Activated CD8-positive, alpha-beta memory T cell treated with anti-CD3 and anti-CD28 coated beads for 1 hour (primary cell): Measurements from ENCODE around the gene AMDHD2.

Source experiments
- DNase-seq, 2 donors: peaks; one replicate each; pipeline ENCODE4 v3.0.0-alpha.2; 2020; ENCODE audit warnings: low read depth in 1 of 2; ENCODE audit errors: extremely low read depth in 1 of 2

AMDHD2 gene

DNA sequence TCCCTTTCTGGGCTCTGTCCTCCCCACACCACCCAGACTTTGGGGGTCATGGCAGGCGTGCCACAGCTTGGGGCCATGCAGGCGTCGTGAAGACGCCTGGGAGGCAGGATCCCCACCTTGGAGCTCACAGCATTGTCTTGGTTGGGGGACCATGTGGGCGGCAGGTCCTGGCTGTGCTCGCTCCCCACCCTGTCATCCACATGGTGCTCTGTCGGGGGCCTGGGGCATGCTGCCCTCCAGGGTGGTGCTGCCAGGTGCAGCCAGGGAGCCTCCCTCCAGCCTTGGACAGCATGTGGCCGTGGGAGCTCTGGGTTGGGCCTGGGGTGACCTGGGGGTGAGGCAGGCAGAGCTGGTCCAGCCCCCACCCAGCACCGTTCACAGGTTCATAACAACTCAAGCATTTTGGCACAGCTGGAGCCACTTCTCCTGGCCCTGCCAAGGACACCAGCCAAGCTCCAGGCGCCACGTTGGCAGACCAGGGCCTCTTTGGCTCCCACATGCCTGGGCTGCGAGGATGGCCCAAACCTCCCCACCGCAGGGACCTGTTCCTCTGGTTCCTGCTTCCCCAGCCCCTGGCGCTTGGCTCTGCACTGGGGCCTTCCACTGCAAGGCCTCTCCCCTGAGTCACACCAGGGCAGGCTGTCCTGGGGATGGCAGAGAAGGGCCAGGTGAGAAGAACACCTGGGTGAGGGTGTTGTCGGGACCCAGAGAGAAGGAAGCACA, 21.5 kb upstream of the AMDHD2 start:
- DNase-seq, result no peak

DNA sequence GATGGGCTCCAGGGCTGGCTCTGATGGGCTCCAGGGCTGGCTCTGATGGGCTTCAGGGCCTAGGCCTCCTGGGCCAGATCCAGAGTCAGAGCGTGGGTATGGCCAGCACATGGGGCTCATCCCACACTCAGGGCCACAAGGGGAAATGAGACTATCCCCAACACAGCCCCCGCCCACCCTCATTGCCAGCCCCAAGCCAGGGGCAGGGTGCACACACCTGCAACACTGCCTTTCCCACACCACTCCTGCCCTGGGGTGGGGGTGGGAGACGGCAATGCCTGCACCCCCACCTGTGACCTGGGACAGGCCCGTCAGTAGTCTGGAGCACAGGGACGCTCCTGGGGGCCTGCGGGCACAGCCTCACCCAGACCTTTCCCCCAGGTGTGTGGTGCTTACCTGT, 20.7 kb upstream of the AMDHD2 start:
- DNase-seq, result no peak

DNA sequence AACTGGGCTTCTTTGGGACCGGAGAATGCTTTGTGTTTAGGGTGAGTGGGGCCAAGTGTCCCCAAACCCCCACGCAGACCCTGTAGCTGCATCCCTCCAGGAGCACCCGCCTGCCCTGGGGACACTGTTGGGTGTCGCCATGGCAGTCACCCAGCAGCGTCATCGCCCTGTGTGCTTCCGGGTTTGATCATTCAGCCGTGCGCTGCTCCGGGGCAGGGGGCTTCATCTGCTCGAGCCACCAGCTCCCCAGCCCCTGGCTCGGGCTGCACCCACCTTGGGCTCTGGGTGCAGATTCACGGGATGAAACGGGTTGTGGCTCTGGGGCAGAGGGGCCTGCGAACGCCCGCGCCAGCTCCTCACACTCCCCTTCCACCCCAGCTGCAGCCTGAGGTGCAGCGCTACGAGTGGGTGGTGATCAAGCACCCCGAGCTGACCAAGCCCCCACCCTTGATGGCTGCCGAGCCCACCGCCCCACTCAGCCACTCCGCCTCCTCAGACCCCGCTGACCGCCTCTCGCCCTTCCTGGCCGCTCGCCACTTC, 20.2 kb upstream of the AMDHD2 start:
- DNase-seq, result no peak

DNA sequence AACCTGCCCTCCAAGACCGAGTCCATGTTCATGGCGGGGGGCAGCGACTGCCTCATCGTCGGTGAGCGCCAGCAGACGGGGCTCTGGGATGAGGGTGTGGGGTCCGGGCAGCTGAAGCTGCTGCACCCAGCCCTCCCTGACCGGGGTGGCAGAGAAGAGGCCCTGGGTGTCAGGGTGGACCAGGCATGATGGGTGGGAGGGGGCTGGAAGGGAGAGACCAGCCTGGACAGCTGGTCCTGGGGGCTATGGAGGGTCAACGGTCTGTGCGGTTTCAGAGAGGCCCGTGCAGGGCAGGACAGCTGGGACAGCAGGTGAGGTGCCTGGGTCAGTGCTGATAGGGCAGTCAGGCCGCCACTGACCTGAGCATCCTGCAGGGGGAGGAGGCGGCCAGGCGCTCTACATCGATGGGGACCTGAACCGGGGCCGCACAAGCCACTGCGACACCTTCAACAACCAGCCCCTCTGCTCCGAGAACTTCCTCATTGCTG, 19.7 kb upstream of the AMDHD2 start:
- no peak for DNase-seq

DNA sequence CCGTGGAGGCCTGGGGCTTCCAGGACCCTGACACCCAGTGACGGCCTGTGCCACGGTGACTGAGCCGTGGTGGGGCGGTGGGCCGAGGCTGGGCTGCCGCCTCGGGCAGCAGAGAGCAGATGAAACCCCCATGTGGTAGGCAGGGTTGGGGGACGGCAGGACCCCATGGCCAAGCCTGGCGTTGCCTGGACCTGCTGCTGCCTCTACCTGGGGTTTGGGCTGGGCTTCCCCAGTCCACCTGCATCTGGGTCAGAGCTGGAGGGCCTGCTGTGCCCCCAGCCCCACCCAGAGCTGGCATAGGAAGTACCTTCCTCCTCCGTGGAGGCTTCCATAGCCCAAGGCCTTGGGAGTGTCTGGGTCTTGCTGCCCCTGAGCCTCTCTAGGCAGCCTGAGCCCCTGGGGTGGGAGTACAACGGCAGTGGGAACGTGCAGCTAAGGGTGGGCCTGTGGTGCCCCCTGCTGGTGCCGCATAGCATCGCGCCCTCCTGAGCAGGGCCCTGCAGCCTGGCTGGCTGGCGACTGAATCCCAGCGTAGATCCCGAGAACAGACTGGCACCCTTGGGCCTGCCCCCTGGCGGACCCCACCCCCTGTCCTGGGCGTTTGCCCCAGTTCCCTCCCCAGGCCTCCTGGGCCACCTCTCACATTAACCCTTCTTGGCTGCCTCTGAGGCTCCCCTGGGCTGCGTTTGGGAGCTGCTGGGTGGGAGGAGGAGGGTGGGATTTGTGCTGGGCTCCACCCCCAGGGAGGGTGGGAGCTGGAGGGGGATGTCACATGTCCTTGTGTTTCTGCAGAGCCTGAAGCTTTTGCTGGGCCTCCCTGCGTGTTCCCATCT, 19.0 kb upstream of the AMDHD2 start:
- DNase-seq, result peak; percentile 46 to 61

DNA sequence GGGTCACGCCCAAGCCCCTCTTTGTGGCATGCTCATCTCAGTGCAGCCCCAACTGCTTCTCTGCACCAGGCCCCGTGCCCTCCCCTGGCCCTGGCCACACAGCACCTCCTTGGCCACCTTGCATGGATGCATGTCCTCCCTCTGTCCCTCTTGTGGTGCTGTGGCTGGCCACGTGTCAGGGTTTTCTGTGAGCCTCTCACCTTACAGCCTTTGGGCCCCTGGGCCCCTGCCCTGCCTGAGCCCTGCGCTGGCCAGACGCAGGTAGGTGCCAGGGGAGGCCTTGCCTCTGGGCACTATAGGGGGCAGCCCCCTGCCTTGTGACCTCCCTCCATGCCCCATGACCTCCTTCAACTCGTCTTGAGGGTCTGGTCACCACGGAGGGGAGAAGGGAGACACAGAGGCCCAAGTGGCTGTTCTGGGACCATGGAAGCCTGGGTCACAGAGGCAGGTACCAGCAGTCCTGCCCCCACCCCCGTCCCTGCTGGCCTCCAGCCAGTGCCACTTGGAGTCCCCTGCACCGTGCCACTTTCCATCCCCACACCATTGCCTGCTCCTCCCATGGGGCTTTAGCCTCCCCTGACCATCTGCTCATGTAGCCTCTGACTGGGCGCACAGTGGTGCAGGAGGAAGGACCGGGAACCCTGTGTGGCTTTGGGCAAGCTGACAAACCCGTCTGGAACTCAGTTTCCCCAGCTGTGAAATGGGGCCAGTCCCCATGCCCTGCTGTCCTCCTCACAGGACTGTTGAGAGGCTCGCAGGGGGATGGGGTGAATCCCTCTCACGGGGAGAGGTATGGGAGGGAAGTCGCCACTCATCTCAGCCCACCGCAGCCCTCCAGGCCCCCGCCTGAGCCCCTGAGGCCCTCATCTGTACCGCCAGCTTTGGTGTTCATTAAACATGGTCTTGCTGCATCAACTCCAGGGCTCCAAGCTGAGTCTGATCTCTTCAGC, 17.9 kb upstream of the AMDHD2 start:
- DNase-seq, result no peak

DNA sequence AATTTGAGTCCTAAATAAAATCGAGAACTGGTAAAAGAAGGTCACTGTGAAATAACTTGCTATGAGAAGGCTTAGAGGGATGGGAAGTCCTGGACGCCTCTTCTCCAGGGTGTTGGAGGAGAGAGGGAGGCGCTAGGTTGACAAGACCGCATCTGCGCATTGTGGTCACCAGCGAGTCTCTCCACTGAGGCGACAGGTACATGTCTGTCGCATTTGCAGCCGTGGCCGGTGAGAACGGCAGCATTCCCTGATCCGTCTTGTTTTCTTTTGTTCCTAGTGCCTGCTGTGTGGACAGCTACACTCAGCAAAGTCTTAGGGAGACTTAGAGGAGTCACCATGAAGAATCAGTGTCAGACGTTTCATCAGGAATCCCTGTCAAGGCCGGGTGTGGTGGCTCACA, 14.5 kb upstream of the AMDHD2 start:
- DNase-seq, result no peak

DNA sequence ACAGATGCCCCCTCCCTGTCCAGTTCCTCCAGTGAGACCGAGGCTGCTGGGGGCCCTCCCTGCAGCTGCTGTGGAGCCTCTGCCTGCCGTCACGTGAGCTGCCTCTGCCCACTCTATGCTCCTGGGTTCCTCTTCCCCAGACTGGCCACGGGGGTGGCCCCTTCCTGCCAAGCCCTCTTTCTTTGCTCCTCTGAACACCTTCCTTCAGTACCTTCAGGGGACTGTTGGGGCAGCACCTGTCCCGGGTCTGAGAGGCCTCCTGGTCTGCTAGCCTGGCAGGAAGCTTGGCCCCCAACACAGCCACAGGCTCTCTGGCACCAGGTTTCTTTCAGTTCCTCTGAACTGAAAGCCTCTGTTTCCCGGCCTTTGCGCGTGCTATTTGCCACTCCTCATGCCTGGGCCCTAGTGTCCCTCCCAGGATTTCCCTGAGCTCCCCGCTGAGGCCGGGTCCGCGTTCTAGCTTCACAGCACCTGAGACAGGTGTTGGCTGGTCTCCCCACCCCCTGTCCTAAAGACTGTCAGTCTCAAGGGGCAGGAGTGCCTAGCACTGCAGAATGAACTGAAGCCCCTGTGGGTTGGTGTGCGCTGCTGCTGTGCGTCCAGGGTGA, 13.0 kb upstream of the AMDHD2 start:
- no peak for DNase-seq

DNA sequence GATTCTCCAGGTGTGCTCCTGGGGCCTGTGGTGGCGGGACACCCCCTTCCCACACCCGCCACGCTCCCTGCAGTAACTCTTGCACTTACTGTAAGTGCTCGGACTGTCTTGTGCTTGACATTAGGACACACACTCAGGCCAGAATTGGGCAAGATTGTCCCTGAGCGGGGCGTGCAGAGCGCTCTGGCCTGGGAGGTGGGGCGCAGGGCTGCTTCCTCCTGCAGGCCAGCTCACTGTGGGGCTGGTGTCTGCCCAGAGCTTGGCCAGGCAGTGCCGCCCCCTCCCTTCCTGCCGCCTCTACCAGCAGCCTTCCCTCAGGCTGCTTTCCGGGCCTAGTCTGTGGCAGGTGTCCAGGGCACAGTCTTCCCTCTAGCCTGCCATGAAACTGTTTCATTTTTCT, 12.5 kb upstream of the AMDHD2 start:
- no peak for DNase-seq

DNA sequence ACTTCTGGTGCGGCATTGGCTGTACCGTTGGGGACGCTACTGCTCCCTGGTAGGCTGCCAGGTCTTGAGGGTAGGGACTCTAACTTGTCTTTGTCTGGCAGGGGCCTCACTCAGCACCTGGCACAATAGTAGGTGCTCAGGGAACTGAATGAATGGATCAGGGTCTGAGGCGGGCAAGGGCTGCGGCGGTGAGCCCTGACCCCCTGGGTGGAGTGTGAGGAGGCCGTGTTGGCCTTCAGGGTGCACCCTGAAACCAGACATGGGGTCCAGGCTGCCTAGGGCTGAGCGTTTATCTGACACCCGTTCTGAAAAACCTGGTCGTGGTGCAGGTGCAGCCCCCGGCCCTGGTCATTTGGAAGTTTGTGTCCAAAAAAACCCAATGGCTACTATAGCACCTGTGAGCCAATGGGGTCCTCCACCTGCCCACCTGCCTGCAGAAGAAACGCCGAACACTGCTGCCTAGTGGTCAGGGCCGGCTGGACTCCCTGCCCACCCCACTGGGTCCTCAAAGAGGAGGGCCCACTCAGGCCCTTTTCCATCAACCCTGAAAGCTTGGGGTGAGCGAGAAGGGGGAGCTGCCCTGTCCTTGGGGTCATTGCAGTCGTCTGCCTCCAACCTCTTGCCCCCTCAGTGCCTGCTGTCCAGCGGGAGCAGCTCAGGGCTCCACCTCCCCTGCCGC, 11.3 kb upstream of the AMDHD2 start:
- DNase-seq, result no peak

DNA sequence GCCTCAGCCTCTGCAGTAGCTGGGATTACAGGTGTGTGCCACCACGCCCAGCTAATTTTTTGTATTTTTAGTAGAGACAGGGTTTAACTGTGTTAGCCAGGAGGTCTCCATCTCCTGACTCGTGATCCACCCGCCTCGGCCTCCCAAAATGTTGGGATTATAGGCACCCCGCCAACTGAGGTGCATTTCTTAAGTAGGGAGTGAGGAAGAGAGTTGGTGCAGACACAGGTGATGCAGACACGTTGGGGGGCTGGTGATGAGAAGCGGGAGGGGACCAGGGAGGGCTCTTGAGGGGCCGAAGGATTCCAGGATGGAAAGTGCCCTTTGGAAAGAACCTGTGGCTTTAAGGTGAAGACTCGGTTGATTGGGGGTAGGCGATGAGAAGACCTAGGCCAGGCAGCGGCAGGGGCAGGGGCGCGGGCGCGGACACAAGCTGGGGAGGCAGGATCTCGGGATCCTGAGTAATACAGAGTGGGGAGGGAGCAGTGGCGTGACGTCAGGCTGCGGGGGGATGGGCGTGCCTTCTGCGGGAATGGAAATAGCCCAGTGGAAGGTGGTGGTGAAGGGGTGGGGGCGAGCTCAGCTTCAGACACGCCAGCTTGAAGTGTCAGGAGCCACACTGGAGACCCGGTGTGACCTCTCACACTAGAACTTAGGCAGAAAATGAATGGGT, 8.9 kb upstream of the AMDHD2 start:
- DNase-seq, result no peak

DNA sequence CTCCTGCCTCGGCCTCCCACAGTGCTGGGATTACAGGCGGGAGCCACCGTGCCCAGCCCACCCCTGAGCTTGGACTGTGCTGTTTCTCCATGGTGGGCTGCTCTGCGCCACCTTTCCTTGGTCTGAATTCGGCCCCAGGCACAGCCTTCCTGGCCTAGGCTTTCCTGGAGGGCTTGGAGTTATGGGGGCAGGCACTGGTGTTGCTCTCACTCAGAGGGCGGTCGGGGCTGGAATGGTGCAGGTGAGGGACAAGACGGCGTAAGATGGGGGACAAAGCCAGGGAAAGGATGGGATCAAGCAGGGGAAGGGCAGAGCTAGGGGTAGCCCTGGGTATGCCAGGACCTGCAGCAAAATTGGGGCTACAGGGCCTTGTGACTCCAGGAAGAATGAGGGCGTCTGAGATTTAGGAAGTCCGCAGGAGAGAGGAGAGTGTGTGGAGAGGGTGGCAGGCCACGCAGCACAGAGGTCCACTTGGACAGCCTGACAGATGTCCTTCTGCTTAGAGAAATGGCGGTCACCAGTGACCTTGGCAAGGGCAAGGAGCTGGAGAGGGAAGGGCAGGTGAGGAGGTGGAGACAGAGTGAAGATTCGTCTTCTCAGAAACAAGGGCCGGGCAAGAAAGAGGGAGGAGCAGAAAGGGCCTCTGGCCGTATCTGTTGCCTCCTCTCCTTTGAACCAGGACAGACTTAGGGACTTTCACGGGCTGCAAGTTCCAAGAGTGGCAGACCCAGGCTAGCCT, 8.0 kb upstream of the AMDHD2 start:
- DNase-seq, result no peak

DNA sequence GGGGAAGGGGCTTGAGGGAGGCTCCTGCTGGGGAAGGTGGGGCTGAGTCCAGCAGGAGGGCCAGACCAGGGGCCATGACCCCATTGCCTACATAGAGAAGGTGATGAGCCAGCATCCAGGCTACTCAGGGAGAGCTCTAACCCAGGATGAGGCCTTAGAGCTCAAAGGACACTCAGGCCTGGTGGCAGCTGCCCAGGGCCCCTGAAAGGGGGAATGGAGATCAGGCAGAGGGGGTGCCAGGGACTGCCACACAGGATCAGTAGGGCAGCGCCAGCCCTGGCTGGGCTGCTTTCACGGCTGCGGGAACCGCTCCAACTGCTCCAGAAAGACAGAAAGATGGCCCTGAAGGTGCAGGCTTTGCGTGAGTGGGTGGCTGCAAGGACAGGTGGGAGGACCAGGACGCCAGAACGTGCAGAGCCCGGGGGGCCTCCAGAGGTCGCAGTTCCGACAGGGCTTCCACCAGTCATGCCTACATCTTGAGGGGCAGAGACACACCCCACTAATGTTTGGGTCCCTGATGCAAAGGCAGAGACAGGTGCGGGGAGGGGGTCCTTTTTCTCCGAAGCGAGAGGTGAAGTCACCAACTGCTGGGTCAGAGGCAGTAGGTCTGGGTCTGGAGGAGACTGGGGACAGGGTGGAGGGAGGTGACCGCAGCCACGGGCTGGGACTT, 7.3 kb upstream of the AMDHD2 start:
- DNase-seq, result no peak

DNA sequence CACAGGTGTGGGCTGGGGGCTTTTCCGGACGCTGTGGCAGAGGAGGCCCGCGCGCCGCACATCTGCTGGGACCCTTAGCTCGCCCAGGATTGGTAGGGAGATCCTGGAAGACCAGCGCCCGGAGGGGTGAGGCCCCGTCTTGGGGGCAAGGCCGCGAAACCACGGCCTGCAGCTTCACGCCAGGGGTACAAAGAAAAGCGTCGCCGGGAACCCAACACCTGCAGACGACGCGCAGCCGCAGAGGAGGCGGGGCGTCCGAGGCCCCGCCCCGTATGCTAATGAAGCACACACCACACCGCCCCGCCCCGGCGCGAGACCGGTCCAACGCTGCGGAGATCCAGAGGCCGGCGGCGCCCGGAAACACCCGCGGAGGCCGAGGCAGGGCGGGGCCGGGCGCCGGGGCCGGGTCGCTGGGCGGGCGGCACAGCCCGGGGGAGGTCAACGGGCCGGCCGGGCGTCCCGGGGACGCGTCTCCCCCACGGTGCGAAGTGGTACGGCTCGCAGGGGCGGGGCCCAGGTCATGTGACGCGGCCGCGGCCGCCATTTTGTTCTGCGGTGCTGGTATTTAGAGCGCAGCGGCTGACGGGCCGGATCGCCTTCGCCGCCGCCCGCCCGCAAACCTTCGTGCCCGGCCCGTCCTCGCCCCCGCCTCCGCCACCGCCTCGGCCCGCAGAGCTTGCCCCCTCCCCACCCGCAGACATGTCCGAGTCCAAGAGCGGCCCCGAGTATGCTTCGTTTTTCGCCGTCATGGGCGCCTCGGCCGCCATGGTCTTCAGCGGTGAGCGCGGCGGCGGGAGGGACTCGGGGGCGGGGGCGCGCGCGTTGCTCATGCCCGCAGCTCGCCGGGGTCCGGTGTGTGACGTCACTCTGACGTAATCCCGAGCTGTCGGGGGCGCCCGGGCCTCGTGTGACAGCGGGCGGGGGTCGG, 6.5 kb upstream of the AMDHD2 start, which contains the start of gene ATP6V0C:
Gene ATP6V0C, plus strand, starts transcription at position 548 of the 928 bp plus-strand sequence. Its CDS starts 152 bp downstream, at position 700.
- peak; percentile 76 to 87 for DNase-seq

DNA sequence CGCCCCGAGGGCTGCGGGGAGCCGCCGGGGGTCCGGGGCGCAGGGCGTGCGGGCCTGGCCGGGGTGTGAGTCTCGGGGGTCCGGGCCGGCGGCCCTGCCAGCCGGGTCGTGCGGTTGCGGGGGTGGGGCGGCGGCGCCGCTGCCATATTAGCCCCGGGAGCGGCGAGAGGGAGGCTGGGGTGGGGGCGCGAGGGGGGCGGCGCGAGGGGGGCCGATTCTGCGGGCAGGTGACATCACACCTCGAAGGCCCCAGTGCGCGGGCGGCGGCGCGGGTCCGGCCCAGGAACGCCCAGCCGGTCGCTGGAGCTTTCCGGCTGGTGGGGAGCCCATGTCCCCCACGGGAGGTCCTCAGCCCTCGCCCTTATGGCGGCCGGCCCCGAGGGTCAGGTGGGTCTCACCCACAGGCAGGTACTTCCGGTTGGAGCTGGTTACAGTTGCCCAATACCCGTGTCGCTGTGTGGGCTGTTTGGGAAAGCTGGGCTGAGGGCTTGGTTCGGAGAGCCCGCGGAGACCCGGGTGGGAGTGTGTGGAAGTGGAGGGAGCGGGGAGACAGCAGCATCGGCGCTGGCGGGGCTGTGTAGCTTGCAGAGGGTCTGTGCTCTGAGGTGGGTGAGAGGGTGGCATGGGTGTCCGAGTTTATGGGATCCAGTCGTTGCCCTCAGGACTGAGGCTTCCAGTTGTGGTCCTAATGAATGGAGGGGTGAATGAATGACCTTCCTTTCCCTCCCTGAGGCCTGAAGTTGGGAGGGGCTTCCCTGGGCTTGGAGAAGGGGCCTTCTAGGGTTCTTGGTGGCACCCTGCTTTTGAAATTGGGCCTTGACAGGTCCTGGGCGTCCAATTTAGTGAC, 5.6 kb upstream of the AMDHD2 start:
- DNase-seq, result no peak
